Mesenchymal stem cell (in vitro differentiated cells and primary cell): ENCODE results near the gene MGST2.

ENCODE experiments used
- DNase-seq: peaks from one replicate; pipeline ENCODE4 v3.0.0-alpha.2; 2013
- H2AFZ ChIP-seq: one replicate; pipeline ENCODE4 v1.6.1; 2013; ENCODE audit warnings: low read depth, mild to moderate bottlenecking, control low read depth, inconsistent platforms, low read length, moderate library complexity
- H2AK5ac ChIP-seq: 2 replicates; pipeline ENCODE4 v1.6.1; 2013; ENCODE audit warnings: low read length, moderate library complexity, mild to moderate bottlenecking, inconsistent platforms; ENCODE audit not compliant: severe bottlenecking
- H2BK120ac ChIP-seq: one replicate; pipeline ENCODE4 v1.6.1; 2013; ENCODE audit warnings: low read depth, mild to moderate bottlenecking, inconsistent platforms, low read length, moderate library complexity
- H2BK12ac ChIP-seq, 2 experiments: one replicate each; pipeline ENCODE4 v1.6.1; 2013; ENCODE audit warnings: inconsistent platforms in 2 of 2, low read length in 2 of 2, mild to moderate bottlenecking in 2 of 2, moderate library complexity in 2 of 2, control low read depth in 1 of 2
- H2BK15ac ChIP-seq: one replicate; pipeline ENCODE4 v1.6.1; 2013; ENCODE audit warnings: mild to moderate bottlenecking, low read depth, inconsistent platforms; ENCODE audit not compliant: poor library complexity, severe bottlenecking
- H2BK5ac ChIP-seq: 2 replicates; pipeline ENCODE4 v1.6.1; 2013; ENCODE audit warnings: low read depth, mild to moderate bottlenecking, low read length, control low read depth, inconsistent platforms; ENCODE audit not compliant: poor library complexity, severe bottlenecking
- H3K14ac ChIP-seq, 2 experiments: one replicate each; pipeline ENCODE4 v1.6.1; 2013; ENCODE audit warnings: inconsistent platforms in 2 of 2, low read length in 2 of 2, control low read depth in 1 of 2, mild to moderate bottlenecking in 1 of 2, moderate library complexity in 1 of 2
- H3K18ac ChIP-seq, 2 experiments: one replicate each; pipeline ENCODE4 v1.6.1; 2013; ENCODE audit warnings: inconsistent platforms in 2 of 2, low read length in 2 of 2, control low read depth in 1 of 2, low read depth in 1 of 2, mild to moderate bottlenecking in 1 of 2
- H3K23ac ChIP-seq, 2 experiments: one replicate each; pipeline ENCODE4 v1.6.1; 2013; ENCODE audit warnings: inconsistent platforms in 2 of 2, low read length in 2 of 2, mild to moderate bottlenecking in 2 of 2, moderate library complexity in 2 of 2, control low read depth in 1 of 2
- H3K27ac ChIP-seq: 2 replicates; pipeline ENCODE4 v1.5.1; 2013; ENCODE audit warnings: mild to moderate bottlenecking, moderate library complexity, low read length, control low read depth, inconsistent platforms; ENCODE audit not compliant: poor library complexity, severe bottlenecking
- H3K27me3 ChIP-seq, 2 experiments: 2 replicates each; pipeline versions ENCODE4 v1.6.1 to v1.7.0; 2013; ENCODE audit warnings: low read length in 2 of 2, mild to moderate bottlenecking in 2 of 2, moderate library complexity in 2 of 2, control low read depth in 1 of 2, inconsistent platforms in 1 of 2; ENCODE audit not compliant: control insufficient read depth in 1 of 2, insufficient read depth in 1 of 2
- H3K36me3 ChIP-seq, 2 experiments: 2 replicates each; pipeline versions ENCODE4 v1.6.1 to v1.7.0; 2013; ENCODE audit warnings: low read length in 2 of 2, control low read depth in 1 of 2, inconsistent platforms in 1 of 2, low read depth in 1 of 2, mild to moderate bottlenecking in 1 of 2; ENCODE audit not compliant: insufficient read depth in 2 of 2, control insufficient read depth in 1 of 2
- H3K4ac ChIP-seq, 2 experiments: one replicate each; pipeline ENCODE4 v1.6.1; 2013; ENCODE audit warnings: inconsistent platforms in 2 of 2, low read length in 2 of 2, mild to moderate bottlenecking in 2 of 2, moderate library complexity in 2 of 2, control low read depth in 1 of 2, low read depth in 1 of 2
- H3K4me1 ChIP-seq: 2 replicates; pipeline ENCODE4 v1.6.1; 2013; ENCODE audit warnings: low read depth, low read length, control low read depth; ENCODE audit not compliant: control insufficient read depth, insufficient read depth
- H3K4me2 ChIP-seq: 2 replicates; pipeline ENCODE4 v1.6.1; 2013; ENCODE audit warnings: low read length, mild to moderate bottlenecking, inconsistent platforms; ENCODE audit not compliant: poor library complexity, severe bottlenecking
- H3K4me3 ChIP-seq, 2 experiments: 2 replicates each; pipeline versions ENCODE4 v1.5.1 to v1.7.0; 2013; ENCODE audit warnings: low read length in 2 of 2, mild to moderate bottlenecking in 2 of 2, control low read depth in 1 of 2, low read depth in 1 of 2; ENCODE audit not compliant: insufficient read depth in 1 of 2
- H3K79me1 ChIP-seq: replicated peaks from 2 replicates; pipeline ENCODE4 v1.6.1; 2013; ENCODE audit warnings: mild to moderate bottlenecking, control low read depth, low read length, inconsistent platforms; ENCODE audit not compliant: poor library complexity, severe bottlenecking
- H3K9ac ChIP-seq: 2 replicates; pipeline ENCODE4 v1.7.0; 2013; ENCODE audit warnings: mild to moderate bottlenecking, low read length, moderate library complexity
- H3K9me3 ChIP-seq: 2 replicates; pipeline ENCODE4 v1.7.0; 2013; ENCODE audit warnings: mild to moderate bottlenecking, low read length; ENCODE audit not compliant: control insufficient read depth
- H4K8ac ChIP-seq: one replicate; pipeline ENCODE4 v1.6.1; 2013; ENCODE audit warnings: inconsistent platforms, mild to moderate bottlenecking, low read length, moderate library complexity
- H4K91ac ChIP-seq: one replicate; pipeline ENCODE4 v1.6.1; 2013; ENCODE audit warnings: mild to moderate bottlenecking, low read length, inconsistent platforms
- WGBS: methylation state at CpG from one replicate; pipeline ENCODE4 v1.1.7; 2013; ENCODE audit warnings: mixed read lengths; 5-methylcytosine and 5-hydroxymethylcytosine counted together

Gene MGST2

GRCh38 chr4:139682741-139683151 is 17.1 kb downstream of the MGST2 start:
- Histone ChIP-seq H3K27ac (no peak overlapping the region), H3K4me2 (no peak overlapping the region), H3K14ac (no peak overlapping the region), H2AFZ (no peak overlapping the region), H2BK5ac (no peak overlapping the region), H2BK120ac (no peak overlapping the region), H3K4ac (peak overlapping the region; percentile 24 to 49), H4K91ac (peak overlapping the region; percentile 71), H3K4me1 (no peaks in the 10 kb centered on the region), H4K8ac (peak overlapping the region; percentile 12), H2AK5ac (no peak overlapping the region), H3K9me3 (no peaks in the 10 kb centered on the region), H3K18ac (peak overlapping the region in 1 of 2 experiments; percentile 5), H2BK12ac (no peak overlapping the region), H3K9ac (no peak overlapping the region), H3K36me3 (peaks cover 4 to 14% of the 10 kb centered on the region in 2 experiments), H3K27me3 (no peaks in the 10 kb centered on the region), H2BK15ac (no peak overlapping the region), H3K79me1 (peaks cover 44% of the 10 kb centered on the region), H3K23ac (no peak overlapping the region), H3K4me3 (no peak overlapping the region)
- DNase-seq = no peak
- 83% methylated on average over 6 of the region's 6 CpGs for WGBS

GRCh38 chr4:139684351-139684750 is 18.7 kb downstream of the MGST2 start:
- Histone ChIP-seq H4K8ac (no peak overlapping the region), H2AK5ac (no peak overlapping the region), H3K4me1 (no peaks in the 10 kb centered on the region), H3K27ac (no peak overlapping the region), H2BK15ac (no peak overlapping the region), H3K4me3 (no peak overlapping the region), H4K91ac (no peak overlapping the region), H3K18ac (no peak overlapping the region), H2BK12ac (no peak overlapping the region), H2BK5ac (no peak overlapping the region), H2AFZ (no peak overlapping the region), H3K27me3 (no peaks in the 10 kb centered on the region), H3K14ac (no peak overlapping the region), H2BK120ac (no peak overlapping the region), H3K23ac (no peak overlapping the region), H3K36me3 (peaks cover 3 to 14% of the 10 kb centered on the region in 2 experiments), H3K9me3 (no peaks in the 10 kb centered on the region), H3K79me1 (peaks cover 37% of the 10 kb centered on the region), H3K9ac (no peak overlapping the region), H3K4me2 (no peak overlapping the region), H3K4ac (no peak overlapping the region)
- no peak for DNase-seq
- 80% methylated on average over 1 of the region's 1 CpG for WGBS

GRCh38 chr4:139685180-139685579 is 19.6 kb downstream of the MGST2 start:
- no peak overlapping the region for H2BK120ac ChIP-seq
- H3K36me3 ChIP-seq = peaks cover 0 to 14% of the 10 kb centered on the region in 2 experiments
- H4K91ac ChIP-seq = no peak overlapping the region
- H3K14ac ChIP-seq = no peak overlapping the region
- H3K4me3 ChIP-seq = no peak overlapping the region
- peaks cover 38% of the 10 kb centered on the region for H3K79me1 ChIP-seq
- no peak overlapping the region for H3K9ac ChIP-seq
- no peak overlapping the region for H3K27ac ChIP-seq
- no peaks in the 10 kb centered on the region for H3K9me3 ChIP-seq
- DNase-seq = no peak
- H3K4me2 ChIP-seq = no peak overlapping the region
- H2BK15ac ChIP-seq = no peak overlapping the region
- H2BK12ac ChIP-seq = no peak overlapping the region
- H3K27me3 ChIP-seq = no peaks in the 10 kb centered on the region
- H3K4ac ChIP-seq = no peak overlapping the region
- H3K18ac ChIP-seq = no peak overlapping the region
- no peak overlapping the region for H4K8ac ChIP-seq
- no peak overlapping the region for H2AK5ac ChIP-seq
- no peak overlapping the region for H3K23ac ChIP-seq
- H2AFZ ChIP-seq = no peak overlapping the region
- no peaks in the 10 kb centered on the region for H3K4me1 ChIP-seq
- 93% methylated on average over 5 of the region's 5 CpGs for WGBS
- no peak overlapping the region for H2BK5ac ChIP-seq

- no peaks in the 10 kb centered on the region for H3K27me3 ChIP-seq
- no peak overlapping the region for H2BK15ac ChIP-seq
- no peak overlapping the region for H3K14ac ChIP-seq
- no peak overlapping the region for H3K23ac ChIP-seq
- no peak overlapping the region for H3K4me3 ChIP-seq
- H2AFZ ChIP-seq = no peak overlapping the region
- peaks cover 0 to 14% of the 10 kb centered on the region in 2 experiments for H3K36me3 ChIP-seq
- H3K18ac ChIP-seq = no peak overlapping the region
- WGBS = 82% methylated on average over 1 of the region's 1 CpG
- H2BK5ac ChIP-seq = no peak overlapping the region
- peaks cover 39% of the 10 kb centered on the region for H3K79me1 ChIP-seq
- no peak overlapping the region for H2BK120ac ChIP-seq
- no peaks in the 10 kb centered on the region for H3K9me3 ChIP-seq
- no peak overlapping the region for H2AK5ac ChIP-seq
- H3K4ac ChIP-seq = no peak overlapping the region
- no peak overlapping the region for H3K27ac ChIP-seq
- H4K8ac ChIP-seq = no peak overlapping the region
- no peak overlapping the region for H3K4me2 ChIP-seq
- no peaks in the 10 kb centered on the region for H3K4me1 ChIP-seq
- H3K9ac ChIP-seq = no peak overlapping the region
- DNase-seq = no peak
- no peak overlapping the region for H2BK12ac ChIP-seq
- H4K91ac ChIP-seq = no peak overlapping the region
Measured at GRCh38 chr4:139686130-139686529, 20.5 kb downstream of the MGST2 start.
